GM12872 (cell line): ENCODE measurements around the gene PDE4DIP.
"Not testable (repeated sequence)": the region's sequence is repeated elsewhere in the genome, so short reads cannot be mapped to it uniquely, and the experiment has no call there.

Experiments
- CTCF ChIP-seq: IDR thresholded peaks from 3 replicates; pipeline ENCODE4 v1.5.1; 2011; ENCODE audit warnings: low read depth, mild to moderate bottlenecking, low read length, moderate library complexity; ENCODE audit not compliant: insufficient read depth

PDE4DIP gene

GRCh38 chr1:148844220-148844619, at the start of gene PDE4DIP:
Gene PDE4DIP, plus strand, starts transcription at chr1:148844428. Its CDS starts 347 bp downstream, at chr1:148844775.
- TF ChIP-seq CTCF = not testable (repeated sequence)
